ENCODE measurements around the gene DST.

GRCh38 chr6:56540232-56541029 lies 102.3 kb downstream of the DST start:
- no peak for TF ChIP-seq CTCF (IDR thresholded peaks at IDR 0.05; ENCODE audit: low read length)
- no peak for TF ChIP-seq EZH2 (IDR thresholded peaks at IDR 0.05; ENCODE audit: borderline replicate concordance, low read length)
